Adipose tissue (tissue), 3 donors: Measurements from ENCODE around the gene CCDC93. TPM values are rescaled to one million over a fixed set of nuclear protein-coding genes. Genes with fewer than 3 reads are reported as not detected.

Experiments used
- H3K27ac ChIP-seq: one replicate; pipeline ENCODE4 v1.5.1; 2013; ENCODE audit warnings: low read depth, low read length
- WGBS, 3 donors: extraction: QIAGEN DNeasy Blood & Tissue Kit; methylation state at CpG; one replicate each; pipeline ENCODE4 v1.1.7; 2013; 5-methylcytosine and 5-hydroxymethylcytosine counted together
- polyA plus RNA-seq, 3 donors: library from polyadenylated mRNA; stranded (reverse); fragments of 200-250 nt; gene quantifications; one replicate each; pipeline ENCODE4 v1.2.3, GENCODE V29; 2013
- donor health status: healthy with polysubstance abuse.
- donor health status: Bipolar disorder and iron deficiency.
- donor health status: healthy.

The CCDC93 gene
- polyA plus RNA-seq: 1 to 10 TPM; 6.7 to 7.4 (median 7.1) TPM

- peak within 1 kb of the TSS; percentile 21 for H3K27ac ChIP-seq
- whole genome bisulfite sequencing, 3 donors: 0 to 1% (median 0%) methylated on average over 53 to 71 of the region's 71 CpGs
These were observed at the start of gene CCDC93 for GRCh38 chr2:118013724-118014491. Gene CCDC93, minus strand, starts transcription at chr2:118014070. Its CDS starts 75 bp downstream, at chr2:118013995.

- WGBS, 3 donors: 67 to 85% (median 71%) methylated on average over 2 of the region's 2 CpGs
- H3K27ac ChIP-seq: no peak overlapping the region
These were observed 48.8 kb upstream of the CCDC93 start for GRCh38 chr2:118062669-118063068.

- H3K27ac ChIP-seq: no peak overlapping the region
These were observed 48.2 kb upstream of the CCDC93 start for GRCh38 chr2:118062048-118062447.

- 67 to 80% (median 69%) methylated on average over 4 of the region's 4 CpGs for WGBS, 3 donors
- H3K27ac ChIP-seq: no peak overlapping the region
These were observed 47.5 kb upstream of the CCDC93 start for GRCh38 chr2:118061135-118061955.

GRCh38 chr2:118059919-118060478, 46.1 kb upstream of the CCDC93 start:
- H3K27ac ChIP-seq: no peak overlapping the region
- 34 to 64% (median 46%) methylated on average over 4 of the region's 4 CpGs for WGBS, 3 donors

- no peak overlapping the region for H3K27ac ChIP-seq
- WGBS, 3 donors: 54 to 87% (median 69%) methylated on average over 3 of the region's 3 CpGs
These were observed 45.1 kb upstream of the CCDC93 start for GRCh38 chr2:118058951-118059350.

GRCh38 chr2:118056801-118057200, 42.9 kb upstream of the CCDC93 start:
- H3K27ac ChIP-seq: no peak overlapping the region
- WGBS, 3 donors: 93 to 97% (median 96%) methylated on average over 3 of the region's 3 CpGs

GRCh38 chr2:118056165-118056534, 42.3 kb upstream of the CCDC93 start:
- no peak overlapping the region for H3K27ac ChIP-seq
- 41 to 55% (median 42%) methylated on average over 3 of the region's 3 CpGs for WGBS, 3 donors

GRCh38 chr2:118055512-118056164, 41.8 kb upstream of the CCDC93 start:
- 66 to 80% (median 78%) methylated on average over 10 of the region's 10 CpGs for WGBS, 3 donors
- H3K27ac ChIP-seq: no peak overlapping the region

GRCh38 chr2:118054213-118055008, 40.5 kb upstream of the CCDC93 start:
- WGBS, 3 donors: 54 to 78% (median 58%) methylated on average over 3 of the region's 3 CpGs
- H3K27ac ChIP-seq: no peak overlapping the region

- 79 to 87% (median 83%) methylated on average over 7 of the region's 7 CpGs for WGBS, 3 donors
- H3K27ac ChIP-seq: no peak overlapping the region
These were observed 39.8 kb upstream of the CCDC93 start for GRCh38 chr2:118053681-118054080.

GRCh38 chr2:118052474-118052873, 38.6 kb upstream of the CCDC93 start:
- H3K27ac ChIP-seq: no peak overlapping the region
- 77 to 88% (median 83%) methylated on average over 2 of the region's 2 CpGs for WGBS, 3 donors

GRCh38 chr2:118051826-118052358, 38.0 kb upstream of the CCDC93 start:
- 92 to 93% (median 92%) methylated on average over 3 of the region's 3 CpGs for WGBS, 3 donors
- no peak overlapping the region for H3K27ac ChIP-seq

- 75 to 86% (median 84%) methylated on average over 2 of the region's 2 CpGs for whole genome bisulfite sequencing, 3 donors
- no peak overlapping the region for H3K27ac ChIP-seq
These were observed 37.1 kb upstream of the CCDC93 start for GRCh38 chr2:118050974-118051373.

GRCh38 chr2:118050386-118050785, 36.5 kb upstream of the CCDC93 start:
- no peak overlapping the region for H3K27ac ChIP-seq
- 31 to 66% (median 49%) methylated on average over 3 of the region's 3 CpGs for WGBS, 3 donors

- H3K27ac ChIP-seq: no peak overlapping the region
These were observed 35.9 kb upstream of the CCDC93 start for GRCh38 chr2:118049816-118050140.

- no peak overlapping the region for H3K27ac ChIP-seq
- WGBS, 3 donors: 55 to 87% (median 62%) methylated on average over 3 of the region's 3 CpGs
These were observed 35.4 kb upstream of the CCDC93 start for GRCh38 chr2:118049140-118049815.

GRCh38 chr2:118048401-118048800, 34.5 kb upstream of the CCDC93 start:
- H3K27ac ChIP-seq: no peak overlapping the region
- WGBS, 3 donors: 76 to 92% (median 78%) methylated on average over 3 of the region's 3 CpGs
